GM23338 (cell line): Measurements from ENCODE around the gene CDKN3. TPM values are rescaled to one million over a fixed set of nuclear protein-coding genes. Genes with fewer than 3 reads are reported as not detected.

Experiments used
- ATAC-seq: fragments of 200-7000 bp; cut with Tn5 transposase; 3 replicates; pipeline ENCODE4 v1.9.1; 2020
- DNase-seq: peaks from one replicate; pipeline ENCODE4 v3.0.0-alpha.2; 2015; ENCODE audit warnings: low spot score
- H2AFZ ChIP-seq: fragments of 200-600 bp; sonication (generic); 2 replicates; pipeline ENCODE4 v1.8.0; 2016; ENCODE audit warnings: antibody characterized with exemption, mild to moderate bottlenecking, moderate library complexity
- H3F3A ChIP-seq: fragments of 200-600 bp; sonication (generic); replicated peaks from 2 replicates; pipeline ENCODE4 v1.8.0; 2017; ENCODE audit warnings: antibody characterized with exemption, mixed run types, low read depth
- H3K27ac ChIP-seq: fragments of 200-600 bp; sonication (generic); 2 replicates; pipeline ENCODE4 v1.6.1; 2016; ENCODE audit warnings: low read depth
- H3K27me3 ChIP-seq: fragments of 200-600 bp; sonication (generic); 2 replicates; pipeline ENCODE4 v1.8.0; 2016; ENCODE audit warnings: mild to moderate bottlenecking, mixed run types, moderate library complexity; ENCODE audit not compliant: insufficient read depth
- H3K36me3 ChIP-seq: fragments of 200-600 bp; sonication (generic); 2 replicates; pipeline ENCODE4 v1.8.0; 2016; ENCODE audit warnings: mild to moderate bottlenecking; ENCODE audit not compliant: insufficient read depth
- H3K4me1 ChIP-seq: fragments of 200-600 bp; sonication (generic); 2 replicates; pipeline ENCODE4 v1.8.0; 2016; ENCODE audit warnings: mild to moderate bottlenecking, moderate library complexity; ENCODE audit not compliant: insufficient read depth
- H3K4me2 ChIP-seq: fragments of 200-600 bp; sonication (generic); 2 replicates; pipeline ENCODE4 v1.7.1; 2017; ENCODE audit warnings: mixed run types
- H3K4me3 ChIP-seq: fragments of 200-600 bp; sonication (generic); 2 replicates; pipeline ENCODE4 v1.6.1; 2016; ENCODE audit warnings: mixed run types
- H3K79me2 ChIP-seq: fragments of 200-600 bp; sonication (generic); replicated peaks from 2 replicates; pipeline ENCODE4 v1.8.0; 2017; ENCODE audit warnings: mild to moderate bottlenecking; ENCODE audit not compliant: insufficient read depth
- H3K9me2 ChIP-seq: fragments of 200-600 bp; sonication (generic); 2 replicates; pipeline ENCODE4 v1.8.0; 2017; ENCODE audit not compliant: insufficient read depth
- H4K20me1 ChIP-seq: fragments of 200-600 bp; sonication (generic); replicated peaks from 2 replicates; pipeline ENCODE4 v1.8.0; 2017; ENCODE audit warnings: mild to moderate bottlenecking; ENCODE audit not compliant: insufficient read depth
- H3K27ac Mint-ChIP-seq: 2 replicates; pipeline ENCODE4 v1.8.0; 2020; ENCODE audit warnings: inconsistent platforms, mild to moderate bottlenecking, moderate library complexity, mixed read lengths
- H3K27me3 Mint-ChIP-seq: 3 replicates; pipeline ENCODE4 v1.8.0; 2022; ENCODE audit warnings: low read depth, mild to moderate bottlenecking, moderate library complexity, mixed read lengths, inconsistent platforms; ENCODE audit not compliant: insufficient read depth, poor library complexity
- H3K36me3 Mint-ChIP-seq: 3 replicates; pipeline ENCODE4 v1.8.0; 2021; ENCODE audit warnings: low read depth, mild to moderate bottlenecking, inconsistent platforms, moderate library complexity, mixed read lengths
- H3K4me1 Mint-ChIP-seq: 3 replicates; pipeline ENCODE4 v1.8.0; 2020; ENCODE audit warnings: mild to moderate bottlenecking, inconsistent platforms, mixed read lengths
- H3K4me3 Mint-ChIP-seq: 3 replicates; pipeline ENCODE4 v1.8.0; 2021; ENCODE audit warnings: moderate library complexity, mild to moderate bottlenecking, inconsistent platforms, mixed read lengths
- H3K9me3 Mint-ChIP-seq: 3 replicates; pipeline ENCODE4 v1.8.0; 2020; ENCODE audit warnings: moderate library complexity, mild to moderate bottlenecking, inconsistent platforms, mixed read lengths
- CREB1 ChIP-seq: fragments of 250-450 bp; sonication (Bioruptor Pico); IDR thresholded peaks from 2 replicates; pipeline ENCODE4 v1.5.0; 2020; ENCODE audit warnings: low read depth, mild to moderate bottlenecking, moderate library complexity
- CTCF ChIP-seq, 2 experiments: fragments of 200-600 bp in 1 of 2; sonication (generic) in 1 of 2; conservative IDR thresholded peaks; 2 replicates each; pipeline versions ENCODE4 v1.5.1 to v1.6.1; 2016 to 2017; ENCODE audit warnings: antibody characterized with exemption in 2 of 2, low read depth in 2 of 2, mild to moderate bottlenecking in 2 of 2, moderate library complexity in 1 of 2
- ETS1 ChIP-seq: IDR thresholded peaks from 2 replicates; pipeline ENCODE4 v1.6.1; 2016; ENCODE audit warnings: antibody characterized with exemption
- EZH2 ChIP-seq: fragments of 200-600 bp; sonication (generic); IDR thresholded peaks from one replicate; pipeline ENCODE4 v1.8.0; 2017; ENCODE audit warnings: antibody characterized with exemption, mild to moderate bottlenecking, low read depth; ENCODE audit not compliant: unreplicated experiment
- EZH2phosphoT487 ChIP-seq: fragments of 200-600 bp; sonication (generic); IDR thresholded peaks from one replicate; pipeline ENCODE4 v1.8.1; 2018; ENCODE audit warnings: antibody characterized with exemption; ENCODE audit not compliant: unreplicated experiment
- POLR2AphosphoS5 ChIP-seq: IDR thresholded peaks from 2 replicates; pipeline ENCODE4 v1.6.1; 2016; ENCODE audit warnings: antibody characterized with exemption, low read depth
- REST ChIP-seq: IDR thresholded peaks from one replicate; pipeline ENCODE4 v1.6.1; 2018; ENCODE audit warnings: antibody characterized with exemption; ENCODE audit not compliant: unreplicated experiment
- ZNF331 ChIP-seq: fragments of 250-450 bp; sonication (Bioruptor Pico); IDR thresholded peaks from 2 replicates; pipeline ENCODE4 v1.5.0; 2020; ENCODE audit warnings: low read depth, mild to moderate bottlenecking, moderate library complexity
- polyA plus RNA-seq: library from polyadenylated mRNA; unstranded; fragments of >200 nt; fragmentation: Nextera tagmentation; extraction: Ambion mirVana; gene quantifications from 2 replicates; pipeline ENCODE4 v1.2.1, GENCODE V29; 2016
- total RNA-seq: library from RNA; depleted of rRNA; stranded (reverse); fragments of >200 nt; shearing (Covaris generic); gene quantifications from 2 replicates; pipeline ENCODE4 v1.2.3, GENCODE V29; 2014
- TF ChIP-seq, protein P1 (sequence below): fragments of 250-450 bp; sonication (Bioruptor Pico); IDR thresholded peaks from 2 replicates; pipeline ENCODE4 v1.5.0; 2020; ENCODE audit warnings: mild to moderate bottlenecking, moderate library complexity

Gene CDKN3
- total and polyA plus RNA-seq, 2 experiments from 2014 or later: 36.3 to 97.4 TPM

GRCh38 chr14:54451961-54452360 lies 55.2 kb downstream of the CDKN3 start (continued):
- TF ChIP-seq, protein P1, sequence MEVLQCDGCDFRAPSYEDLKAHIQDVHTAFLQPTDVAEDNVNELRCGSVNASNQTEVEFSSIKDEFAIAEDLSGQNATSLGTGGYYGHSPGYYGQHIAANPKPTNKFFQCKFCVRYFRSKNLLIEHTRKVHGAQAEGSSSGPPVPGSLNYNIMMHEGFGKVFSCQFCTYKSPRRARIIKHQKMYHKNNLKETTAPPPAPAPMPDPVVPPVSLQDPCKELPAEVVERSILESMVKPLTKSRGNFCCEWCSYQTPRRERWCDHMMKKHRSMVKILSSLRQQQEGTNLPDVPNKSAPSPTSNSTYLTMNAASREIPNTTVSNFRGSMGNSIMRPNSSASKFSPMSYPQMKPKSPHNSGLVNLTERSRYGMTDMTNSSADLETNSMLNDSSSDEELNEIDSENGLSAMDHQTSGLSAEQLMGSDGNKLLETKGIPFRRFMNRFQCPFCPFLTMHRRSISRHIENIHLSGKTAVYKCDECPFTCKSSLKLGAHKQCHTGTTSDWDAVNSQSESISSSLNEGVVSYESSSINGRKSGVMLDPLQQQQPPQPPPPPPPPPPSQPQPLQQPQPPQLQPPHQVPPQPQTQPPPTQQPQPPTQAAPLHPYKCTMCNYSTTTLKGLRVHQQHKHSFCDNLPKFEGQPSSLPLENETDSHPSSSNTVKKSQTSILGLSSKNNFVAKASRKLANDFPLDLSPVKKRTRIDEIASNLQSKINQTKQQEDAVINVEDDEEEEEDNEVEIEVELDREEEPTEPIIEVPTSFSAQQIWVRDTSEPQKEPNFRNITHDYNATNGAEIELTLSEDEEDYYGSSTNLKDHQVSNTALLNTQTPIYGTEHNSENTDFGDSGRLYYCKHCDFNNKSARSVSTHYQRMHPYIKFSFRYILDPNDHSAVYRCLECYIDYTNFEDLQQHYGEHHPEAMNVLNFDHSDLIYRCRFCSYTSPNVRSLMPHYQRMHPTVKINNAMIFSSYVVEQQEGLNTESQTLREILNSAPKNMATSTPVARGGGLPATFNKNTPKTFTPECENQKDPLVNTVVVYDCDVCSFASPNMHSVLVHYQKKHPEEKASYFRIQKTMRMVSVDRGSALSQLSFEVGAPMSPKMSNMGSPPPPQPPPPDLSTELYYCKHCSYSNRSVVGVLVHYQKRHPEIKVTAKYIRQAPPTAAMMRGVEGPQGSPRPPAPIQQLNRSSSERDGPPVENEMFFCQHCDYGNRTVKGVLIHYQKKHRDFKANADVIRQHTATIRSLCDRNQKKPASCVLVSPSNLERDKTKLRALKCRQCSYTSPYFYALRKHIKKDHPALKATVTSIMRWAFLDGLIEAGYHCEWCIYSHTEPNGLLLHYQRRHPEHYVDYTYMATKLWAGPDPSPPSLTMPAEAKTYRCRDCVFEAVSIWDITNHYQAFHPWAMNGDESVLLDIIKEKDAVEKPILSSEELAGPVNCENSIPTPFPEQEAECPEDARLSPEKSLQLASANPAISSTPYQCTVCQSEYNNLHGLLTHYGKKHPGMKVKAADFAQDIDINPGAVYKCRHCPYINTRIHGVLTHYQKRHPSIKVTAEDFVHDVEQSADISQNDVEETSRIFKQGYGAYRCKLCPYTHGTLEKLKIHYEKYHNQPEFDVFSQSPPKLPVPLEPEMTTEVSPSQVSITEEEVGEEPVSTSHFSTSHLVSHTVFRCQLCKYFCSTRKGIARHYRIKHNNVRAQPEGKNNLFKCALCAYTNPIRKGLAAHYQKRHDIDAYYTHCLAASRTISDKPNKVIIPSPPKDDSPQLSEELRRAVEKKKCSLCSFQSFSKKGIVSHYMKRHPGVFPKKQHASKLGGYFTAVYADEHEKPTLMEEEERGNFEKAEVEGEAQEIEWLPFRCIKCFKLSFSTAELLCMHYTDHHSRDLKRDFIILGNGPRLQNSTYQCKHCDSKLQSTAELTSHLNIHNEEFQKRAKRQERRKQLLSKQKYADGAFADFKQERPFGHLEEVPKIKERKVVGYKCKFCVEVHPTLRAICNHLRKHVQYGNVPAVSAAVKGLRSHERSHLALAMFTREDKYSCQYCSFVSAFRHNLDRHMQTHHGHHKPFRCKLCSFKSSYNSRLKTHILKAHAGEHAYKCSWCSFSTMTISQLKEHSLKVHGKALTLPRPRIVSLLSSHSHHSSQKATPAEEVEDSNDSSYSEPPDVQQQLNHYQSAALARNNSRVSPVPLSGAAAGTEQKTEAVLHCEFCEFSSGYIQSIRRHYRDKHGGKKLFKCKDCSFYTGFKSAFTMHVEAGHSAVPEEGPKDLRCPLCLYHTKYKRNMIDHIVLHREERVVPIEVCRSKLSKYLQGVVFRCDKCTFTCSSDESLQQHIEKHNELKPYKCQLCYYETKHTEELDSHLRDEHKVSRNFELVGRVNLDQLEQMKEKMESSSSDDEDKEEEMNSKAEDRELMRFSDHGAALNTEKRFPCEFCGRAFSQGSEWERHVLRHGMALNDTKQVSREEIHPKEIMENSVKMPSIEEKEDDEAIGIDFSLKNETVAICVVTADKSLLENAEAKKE: no peak
- TF ChIP-seq CREB1 (no peak), ZNF331 (no peak), ETS1 (no peak), EZH2phosphoT487 (no peak)

- Histone ChIP-seq H4K20me1 (no peaks in the 10 kb centered on the region), H3K27me3 (no peaks in the 10 kb centered on the region), H3F3A (no peaks in the 10 kb centered on the region), H3K9me2 (0 out of 2 replicates have a peak, but pooled peaks cover 6% of the 10 kb centered on the region), H3K4me3 (no peak overlapping the region), H3K79me2 (no peaks in the 10 kb centered on the region), H2AFZ (no peak overlapping the region), H3K27ac (no peak overlapping the region), H3K4me1 (no peaks in the 10 kb centered on the region), H3K4me2 (no peak overlapping the region), H3K36me3 (no peaks in the 10 kb centered on the region)
- Mint-ChIP-seq H3K36me3 (no peaks in the 10 kb centered on the region), H3K4me1 (peaks cover 2% of the 10 kb centered on the region; the same call in 1 of the 3 replicates), H3K9me3 (0 out of 3 replicates have a peak, but pooled peaks cover under 1% of the 10 kb centered on the region), H3K4me3 (no peak overlapping the region), H3K27ac (no peak overlapping the region), H3K27me3 (no peaks in the 10 kb centered on the region)
- DNase-seq: no peak
- no peak for ATAC-seq
- TF ChIP-seq CTCF (conservative IDR thresholded peaks at IDR 0.05; ENCODE audit: low read depth in 2 of 2) (no peak), ZNF331 (no peak), POLR2AphosphoS5 (no peak), CREB1 (no peak), EZH2phosphoT487 (no peak), REST (no peak), ETS1 (no peak), EZH2 (no peak)
These were observed 56.4 kb downstream of the CDKN3 start for GRCh38 chr14:54453252-54453651.
